CD4-positive, alpha-beta T cell (primary cell): ENCODE measurements around the gene ITGA11. TPM values are rescaled to one million over a fixed set of nuclear protein-coding genes. Genes with fewer than 3 reads are reported as not detected.
A peak's percentile ranks its signal among the peaks of the same experiment; 100 is the strongest.

ENCODE experiments used
- ATAC-seq: fragments of 200-7000 bp; cut with Tn5 transposase; one replicate; pipeline ENCODE4 v1.10.0; 2022; ENCODE audit warnings: mild to moderate bottlenecking; ENCODE audit not compliant: poor library complexity
- CTCF ChIA-PET: fragments of 350-600 bp; sonication (Branson Sonifier 250); formaldehyde crosslinking; loops from one replicate; lab custom pipeline; 2021; ENCODE audit warnings: antibody characterized with exemption, inconsistent platforms; lab: Charles Lee
- POLR2A ChIA-PET: fragments of 350-600 bp; sonication (Branson Sonifier 250); formaldehyde crosslinking; loops from one replicate; lab custom pipeline; 2021; ENCODE audit warnings: antibody characterized with exemption, inconsistent platforms; lab: Charles Lee
- DNase-seq, 14 experiments: peaks; one replicate each; pipeline ENCODE4 v3.0.0-alpha.2; 2013 to 2020; ENCODE audit warnings: mixed read lengths in 2 of 14
- H3K27ac ChIP-seq, 2 donors: one replicate each; pipeline versions ENCODE4 v1.5.1 to v1.7.0; 2013; ENCODE audit warnings: low read length in 2 of 2, low read depth in 1 of 2, mild to moderate bottlenecking in 1 of 2
- H3K27me3 ChIP-seq, 2 experiments: 1 replicate in 1 of 2; 2 replicates in 1 of 2; pipeline versions ENCODE4 v1.6.1 to v1.7.0; 2013; ENCODE audit warnings: low read length in 2 of 2, control low read depth in 1 of 2, mild to moderate bottlenecking in 1 of 2, moderate library complexity in 1 of 2; ENCODE audit not compliant: insufficient read depth in 2 of 2, control insufficient read depth in 1 of 2
- H3K36me3 ChIP-seq: one replicate; pipeline ENCODE4 v1.6.1; 2013; ENCODE audit warnings: low read length, control low read depth; ENCODE audit not compliant: insufficient read depth
- H3K4me1 ChIP-seq: one replicate; pipeline ENCODE4 v1.6.1; 2013; ENCODE audit warnings: low read length, control low read depth; ENCODE audit not compliant: insufficient read depth
- H3K4me3 ChIP-seq: one replicate; pipeline ENCODE4 v1.5.1; 2013; ENCODE audit warnings: mild to moderate bottlenecking, low read length, moderate library complexity
- H3K9me3 ChIP-seq, 2 experiments: 1 replicate in 1 of 2; 2 replicates in 1 of 2; pipeline versions ENCODE4 v1.6.1 to v1.7.0; 2013; ENCODE audit warnings: low read length in 2 of 2, mild to moderate bottlenecking in 2 of 2, control low read depth in 1 of 2, moderate library complexity in 1 of 2; ENCODE audit not compliant: control insufficient read depth in 1 of 2, insufficient read depth in 1 of 2
- H3K27ac Mint-ChIP-seq: one replicate; pipeline ENCODE4 v1.8.0; 2020; ENCODE audit warnings: mixed read lengths
- H3K27me3 Mint-ChIP-seq: one replicate; pipeline ENCODE4 v1.8.0; 2021; ENCODE audit warnings: mixed read lengths
- H3K36me3 Mint-ChIP-seq: one replicate; pipeline ENCODE4 v1.8.0; 2021; ENCODE audit warnings: low read depth, mixed read lengths
- H3K4me1 Mint-ChIP-seq: one replicate; pipeline ENCODE4 v1.8.0; 2021; ENCODE audit warnings: low read depth, mixed read lengths
- H3K4me3 Mint-ChIP-seq: one replicate; pipeline ENCODE4 v1.8.0; 2020; ENCODE audit warnings: mild to moderate bottlenecking, mixed read lengths
- H3K9me3 Mint-ChIP-seq: one replicate; pipeline ENCODE4 v1.8.0; 2020; ENCODE audit warnings: mixed read lengths
- intact Hi-C, 2 experiments: fragments of 100-400 bp; cut with DNase I in 1 of 2; cut with micrococcal nuclease in 1 of 2; formaldehyde crosslinking; loops; one replicate each; pipeline versions ENCODE4 v1.15.1 to v1.9.0; 2023 to 2025; cut with DNase I, micrococcal nuclease
- total RNA-seq, 174 experiments: library from RNA in 2 of 174; stranded (reverse) in 2 of 174; gene quantifications; one replicate each; pipeline ENCODE4 v1.2.3 and lab custom pipeline; 2021 to 2026
- TF ChIP-seq, protein P1 (sequence below): fragments of 200-600 bp; IDR thresholded peaks from one replicate; pipeline ENCODE4 v1.8.0; 2022; ENCODE audit warnings: antibody characterized with exemption, mild to moderate bottlenecking

The ITGA11 gene
- total RNA-seq, 2 experiments from 2014 or later = 0.08 to 0.20 TPM

DNA sequence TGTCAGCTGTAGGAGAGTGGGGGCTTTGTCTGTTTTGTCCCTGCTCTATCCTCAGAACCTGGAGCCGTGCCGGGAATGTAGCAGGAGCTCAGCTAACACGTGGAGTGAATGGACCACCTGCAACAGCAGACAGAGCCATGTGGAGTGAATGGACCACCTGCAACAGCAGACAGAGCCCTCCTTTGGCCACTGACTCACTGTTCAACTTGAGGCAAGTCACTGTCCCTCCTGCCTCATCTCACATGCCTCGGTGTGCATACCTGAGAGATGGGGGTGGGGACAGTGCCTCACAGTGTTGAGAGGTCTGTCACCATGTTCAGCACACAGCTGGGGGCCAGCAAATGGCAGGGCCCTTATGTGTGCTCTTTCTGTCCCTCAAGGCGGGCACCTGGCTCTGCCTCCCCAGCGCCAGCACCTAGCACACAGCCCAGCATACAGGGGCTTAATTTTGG, 126.5 kb downstream of the ITGA11 start:
- ATAC-seq = no peak
- no peak for DNase-seq
- Mint-ChIP-seq H3K4me1 (peaks cover 28% of the 10 kb centered on the region), H3K9me3 (no peaks in the 10 kb centered on the region), H3K36me3 (no peaks in the 10 kb centered on the region), H3K27me3 (no peaks in the 10 kb centered on the region), H3K4me3 (no peak overlapping the region), H3K27ac (no peak overlapping the region)
- no peak overlapping the region for H3K4me3 ChIP-seq
- H3K9me3 ChIP-seq = no peaks in the 10 kb centered on the region
- no peak overlapping the region for H3K27ac ChIP-seq
- ChIA-PET CTCF (interaction anchor here (0.7 to 2.2 kb wide), 4 partner anchors 8 to 757 kb away, joined by 3 to 32 read pairs (median 10); no protein-coding TSS in a partner anchor), POLR2A (interaction anchor here (1.7 to 2.3 kb wide), 2 partner anchors 28 to 52 kb away, joined by 12 to 13 read pairs; partner anchors contain the start of gene FEM1B)
- peaks cover 8% of the 10 kb centered on the region for H3K4me1 ChIP-seq
- TF ChIP-seq, protein P1, sequence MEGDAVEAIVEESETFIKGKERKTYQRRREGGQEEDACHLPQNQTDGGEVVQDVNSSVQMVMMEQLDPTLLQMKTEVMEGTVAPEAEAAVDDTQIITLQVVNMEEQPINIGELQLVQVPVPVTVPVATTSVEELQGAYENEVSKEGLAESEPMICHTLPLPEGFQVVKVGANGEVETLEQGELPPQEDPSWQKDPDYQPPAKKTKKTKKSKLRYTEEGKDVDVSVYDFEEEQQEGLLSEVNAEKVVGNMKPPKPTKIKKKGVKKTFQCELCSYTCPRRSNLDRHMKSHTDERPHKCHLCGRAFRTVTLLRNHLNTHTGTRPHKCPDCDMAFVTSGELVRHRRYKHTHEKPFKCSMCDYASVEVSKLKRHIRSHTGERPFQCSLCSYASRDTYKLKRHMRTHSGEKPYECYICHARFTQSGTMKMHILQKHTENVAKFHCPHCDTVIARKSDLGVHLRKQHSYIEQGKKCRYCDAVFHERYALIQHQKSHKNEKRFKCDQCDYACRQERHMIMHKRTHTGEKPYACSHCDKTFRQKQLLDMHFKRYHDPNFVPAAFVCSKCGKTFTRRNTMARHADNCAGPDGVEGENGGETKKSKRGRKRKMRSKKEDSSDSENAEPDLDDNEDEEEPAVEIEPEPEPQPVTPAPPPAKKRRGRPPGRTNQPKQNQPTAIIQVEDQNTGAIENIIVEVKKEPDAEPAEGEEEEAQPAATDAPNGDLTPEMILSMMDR = no peak
- H3K27me3 ChIP-seq = peaks cover 0 to 4% of the 10 kb centered on the region in 2 experiments
- intact Hi-C loops = loop anchor here (5.0 kb wide), 2 partner anchors 247 to 572 kb away; no protein-coding TSS in a partner anchor
- H3K36me3 ChIP-seq = no peaks in the 10 kb centered on the region

DNA sequence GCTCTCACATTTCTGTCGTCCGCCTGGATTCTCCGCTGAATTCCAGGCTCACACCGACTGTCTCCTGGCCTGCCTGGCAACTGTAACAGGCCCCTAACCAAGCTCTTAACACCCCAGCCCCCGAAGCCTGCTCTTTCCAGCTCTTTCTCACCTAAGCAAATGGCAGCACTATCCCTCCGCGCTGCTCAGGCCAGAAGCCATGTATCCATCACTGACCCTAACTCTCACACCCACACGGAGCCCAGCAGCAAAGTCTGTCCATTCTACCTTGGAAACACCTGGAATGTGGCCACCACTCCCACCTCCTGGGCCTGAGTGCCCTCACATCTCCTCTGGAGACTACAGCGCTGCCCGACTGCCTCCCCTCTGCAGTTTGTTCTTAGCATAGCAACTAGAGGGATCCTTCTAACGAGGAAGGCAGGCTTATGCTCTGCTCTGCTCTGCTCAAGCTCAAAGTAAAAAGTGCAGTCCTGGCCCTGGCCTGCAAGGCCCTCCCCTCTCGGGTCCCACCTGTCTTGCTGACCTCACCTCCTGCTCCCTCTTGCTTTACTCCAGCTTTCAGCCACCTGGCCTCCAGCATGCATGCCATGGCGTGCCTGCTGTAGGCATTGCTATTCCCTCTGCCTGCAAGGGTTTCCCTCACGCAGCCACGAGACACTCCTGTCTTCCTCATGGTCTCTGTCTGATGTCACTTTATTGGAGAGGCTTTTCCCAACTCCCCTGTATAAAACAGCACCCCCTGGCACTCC, 127.2 kb downstream of the ITGA11 start:
- Mint-ChIP-seq H3K4me1 (peaks cover 35% of the 10 kb centered on the region), H3K27ac (no peak overlapping the region), H3K36me3 (no peaks in the 10 kb centered on the region), H3K4me3 (no peak overlapping the region), H3K9me3 (no peaks in the 10 kb centered on the region), H3K27me3 (no peaks in the 10 kb centered on the region)
- Histone ChIP-seq H3K27ac (no peak overlapping the region), H3K27me3 (peaks cover 0 to 4% of the 10 kb centered on the region in 2 experiments), H3K4me3 (no peak overlapping the region), H3K4me1 (peaks cover 8% of the 10 kb centered on the region), H3K9me3 (no peaks in the 10 kb centered on the region), H3K36me3 (no peaks in the 10 kb centered on the region)
- intact Hi-C loops = loop anchor here (5.0 kb wide), 2 partner anchors 248 to 573 kb away; no protein-coding TSS in a partner anchor
- ChIA-PET POLR2A (interaction anchor here (2.3 kb wide), 1 partner anchor 52 kb away, joined by 13 read pairs; no protein-coding TSS in a partner anchor), CTCF (interaction anchor here (2.2 kb wide), 1 partner anchor 8 kb away, joined by 18 read pairs; no protein-coding TSS in a partner anchor)
- TF ChIP-seq, protein P1 = no peak
- DNase-seq = no peak
- ATAC-seq = no peak

DNA sequence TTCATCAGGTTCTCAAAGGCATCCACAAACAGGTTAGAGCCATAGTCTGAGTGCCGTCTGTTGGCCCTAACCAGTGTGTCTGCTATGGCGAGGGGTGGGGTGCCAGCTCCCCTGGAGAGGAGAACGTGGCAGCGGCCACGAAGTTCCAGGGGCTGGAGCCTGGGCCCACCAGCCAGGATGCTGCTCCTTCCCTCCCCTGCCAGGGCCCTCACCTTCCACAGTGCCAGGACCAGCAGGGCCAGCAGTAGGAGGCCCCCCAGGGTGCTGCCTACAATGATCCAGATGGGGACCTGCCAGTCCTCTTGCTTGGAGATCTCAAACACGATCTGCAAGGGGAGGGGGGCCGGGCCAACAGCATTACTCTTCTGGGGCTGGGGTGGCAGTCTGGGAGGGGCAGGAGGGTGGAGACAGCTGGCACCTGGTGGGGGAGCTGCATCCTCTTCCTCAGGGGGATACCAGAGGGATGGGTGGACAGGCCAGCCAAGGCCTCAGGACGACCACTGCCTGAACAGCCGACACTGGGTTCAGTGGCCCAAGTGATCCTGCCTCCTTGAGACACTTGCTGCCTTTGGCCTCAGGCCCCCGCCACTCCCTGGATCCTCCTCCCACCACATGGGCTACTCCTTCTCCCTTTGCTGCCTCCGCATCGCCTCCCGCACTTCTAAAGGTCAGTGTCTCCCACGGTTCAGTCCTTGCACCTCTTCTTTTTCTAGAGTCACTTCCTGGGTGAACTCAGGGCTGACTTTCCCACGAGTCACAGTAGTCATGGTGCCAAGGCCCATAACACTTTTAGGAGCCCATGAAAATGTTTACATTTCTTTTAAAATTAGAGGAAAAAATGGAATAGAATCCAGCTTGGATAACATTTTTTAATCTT, 128.2 kb downstream of the ITGA11 start:
- Mint-ChIP-seq H3K27me3 (no peaks in the 10 kb centered on the region), H3K27ac (no peak overlapping the region), H3K4me3 (no peak overlapping the region), H3K9me3 (no peaks in the 10 kb centered on the region), H3K4me1 (peaks cover 44% of the 10 kb centered on the region), H3K36me3 (no peaks in the 10 kb centered on the region)
- Histone ChIP-seq H3K36me3 (no peaks in the 10 kb centered on the region), H3K4me1 (peaks cover 14% of the 10 kb centered on the region), H3K27me3 (peaks cover 0 to 4% of the 10 kb centered on the region in 2 experiments), H3K9me3 (no peaks in the 10 kb centered on the region), H3K4me3 (no peak overlapping the region), H3K27ac (no peak overlapping the region)
- TF ChIP-seq, protein P1 = no peak
- ChIA-PET POLR2A (interaction anchor here (1.2 kb wide), 1 partner anchor 26 kb away, joined by 5 read pairs; the partner anchor contains the start of gene FEM1B), CTCF (no interaction called here)
- no peak for ATAC-seq
- intact Hi-C loops = no loop called here
- peak in 1 of 14 experiments; percentile 10 for DNase-seq
